Body of pancreas (tissue), 4 donors: ENCODE measurements around the gene CREBRF. TPM values are rescaled to one million over a fixed set of nuclear protein-coding genes. Genes with fewer than 3 reads are reported as not detected.

Experiments used
- ATAC-seq: fragments of 150-250 bp; one replicate; pipeline ENCODE4 v1.9.1; 2016
- DNase-seq, 4 donors: peaks; one replicate each; pipeline ENCODE4 v3.0.0-alpha.2; 2019
- H3K27ac ChIP-seq, 4 donors: fragments of 200-600 bp; sonication (generic); 1 replicate in 3 of 4; 2 replicates in 1 of 4; pipeline versions ENCODE4 v1.5.1 to v1.6.1; 2016 to 2019; ENCODE audit warnings: mild to moderate bottlenecking in 1 of 4, mixed read lengths in 1 of 4, moderate library complexity in 1 of 4
- H3K27me3 ChIP-seq, 2 donors: fragments of 200-600 bp; sonication (generic); one replicate each; pipeline ENCODE4 v1.6.0; 2016; ENCODE audit warnings: mild to moderate bottlenecking in 1 of 2
- H3K36me3 ChIP-seq, 2 donors: fragments of 200-600 bp; sonication (generic); replicated peaks in 1 of 2; 2 replicates each; pipeline ENCODE4 v1.5.1; 2016; ENCODE audit warnings: low read depth in 2 of 2; ENCODE audit not compliant: insufficient read depth in 1 of 2
- H3K4me1 ChIP-seq: fragments of 200-600 bp; sonication (generic); one replicate; pipeline ENCODE4 v1.6.0; 2016
- H3K4me3 ChIP-seq, 2 donors: fragments of 200-600 bp; sonication (generic); 1 replicate in 1 of 2; 2 replicates in 1 of 2; pipeline ENCODE4 v1.5.1; 2016 to 2019
- H3K9me3 ChIP-seq, 3 donors: fragments of 200-600 bp; sonication (generic); 1 replicate in 2 of 3; 2 replicates in 1 of 3; pipeline ENCODE4 v1.5.1; 2016
- CTCF ChIP-seq, 7 experiments: fragments of 450-650 bp in 4 of 7; fragments of 200-600 bp in 3 of 7; sonication (generic) in 3 of 7; IDR thresholded peaks; one replicate each; pipeline ENCODE4 v1.5.1; 2016 to 2019; ENCODE audit warnings: antibody characterized with exemption in 7 of 7
- POLR2A ChIP-seq, 3 donors: fragments of 450-650 bp; IDR thresholded peaks; one replicate each; pipeline ENCODE4 v1.6.1; 2016; ENCODE audit warnings: antibody characterized with exemption in 3 of 3, mild to moderate bottlenecking in 2 of 3
- WGBS, 2 donors: methylation state at CpG; one replicate each; pipeline ENCODE4 v1.1.5; 2017; 5-methylcytosine and 5-hydroxymethylcytosine counted together
- intact Hi-C: fragments of 100-400 bp; cut with DNase I; formaldehyde crosslinking; loops from one replicate; pipeline ENCODE4 v1.15.1; 2023
- total RNA-seq, 2 donors: library from RNA; depleted of rRNA; stranded (reverse); fragments of >200 nt; gene quantifications; one replicate each; pipeline ENCODE4 v1.1.0, GENCODE V29; 2016

Gene CREBRF
- total RNA-seq, 2 donors from 2014 or later: 19.7 to 37.2 TPM

- intact Hi-C loops: loop anchor here (10.0 kb wide), 1 partner anchor 156 kb away; the partner anchor contains the start of gene ATP6V0E1
- no peaks in the 10 kb centered on the region for H3K27me3 ChIP-seq
- H3K4me1 ChIP-seq: peaks cover 17% of the 10 kb centered on the region
- H3K36me3 ChIP-seq: peaks cover 0 to 3% of the 10 kb centered on the region in 2 donors
- no peak for ATAC-seq
- no peaks in the 10 kb centered on the region for H3K9me3 ChIP-seq
- WGBS, 2 donors: 70 to 87% methylated on average over 4 of the region's 4 CpGs
- no peak overlapping the region for H3K27ac ChIP-seq
- TF ChIP-seq CTCF (IDR thresholded peaks at IDR 0.05): no peak
- TF ChIP-seq POLR2A (IDR thresholded peaks at IDR 0.05): no peak
- no peak for DNase-seq
- H3K4me3 ChIP-seq: no peak overlapping the region
These were observed 84.6 kb downstream of the CREBRF start for GRCh38 chr5:173140769-173141168.

GRCh38 chr5:173143567-173143966 is 87.4 kb downstream of the CREBRF start:
- peaks cover 0 to 5% of the 10 kb centered on the region in 2 donors for H3K36me3 ChIP-seq
- no peaks in the 10 kb centered on the region for H3K27me3 ChIP-seq
- no peak overlapping the region for H3K4me3 ChIP-seq
- ATAC-seq (no peak), DNase-seq (no peak)
- peaks cover 17% of the 10 kb centered on the region for H3K4me1 ChIP-seq
- intact Hi-C loops: loop anchor here (10.0 kb wide), 1 partner anchor 159 kb away; the partner anchor contains the start of gene ATP6V0E1
- H3K9me3 ChIP-seq: no peaks in the 10 kb centered on the region
- no peak for TF ChIP-seq POLR2A (IDR thresholded peaks at IDR 0.05)
- TF ChIP-seq CTCF (IDR thresholded peaks at IDR 0.05): no peak
- WGBS, 2 donors: 84 to 87% methylated on average over 8 of the region's 8 CpGs
- H3K27ac ChIP-seq: no peak overlapping the region

- intact Hi-C loops: loop anchor here (10.0 kb wide), 1 partner anchor 160 kb away; the partner anchor contains the start of gene ATP6V0E1
- ATAC-seq (peak; percentile 98), DNase-seq (peak; percentile 100)
- no peaks in the 10 kb centered on the region for H3K9me3 ChIP-seq
- peak within 1 kb of the TSS; percentile 63 to 99 for H3K4me3 ChIP-seq
- H3K4me1 ChIP-seq: peaks cover 17% of the 10 kb centered on the region
- H3K27ac ChIP-seq: peak within 1 kb of the TSS; percentile 95 to 99 (median 98)
- WGBS, 2 donors: 0 to 1% methylated on average over 22 to 48 of the region's 48 CpGs
- H3K36me3 ChIP-seq: peaks cover 0 to 7% of the 10 kb centered on the region in 2 donors
- peak; percentile 67 to 94 (median 93) for TF ChIP-seq POLR2A (IDR thresholded peaks at IDR 0.05)
- peak; percentile 76 to 98 (median 97) for TF ChIP-seq CTCF (IDR thresholded peaks at IDR 0.05)
- H3K27me3 ChIP-seq: no peaks in the 10 kb centered on the region
These were observed 88.3 kb downstream of the CREBRF start, which contains the start of gene BNIP1 for GRCh38 chr5:173144200-173145176. Gene BNIP1, plus strand, starts transcription at chr5:173144531. Its CDS starts 15 bp downstream, at chr5:173144546.

- no peak for TF ChIP-seq POLR2A (IDR thresholded peaks at IDR 0.05)
- TF ChIP-seq CTCF (IDR thresholded peaks at IDR 0.05): no peak
- Histone ChIP-seq H3K27ac (no peak overlapping the region), H3K4me3 (no peak overlapping the region), H3K27me3 (no peaks in the 10 kb centered on the region), H3K9me3 (no peaks in the 10 kb centered on the region), H3K36me3 (peaks cover 0 to 8% of the 10 kb centered on the region in 2 donors), H3K4me1 (peaks cover 7% of the 10 kb centered on the region)
- DNase-seq: no peak
- 60 to 71% methylated on average over 2 of the region's 2 CpGs for WGBS, 2 donors
- ATAC-seq: no peak
- intact Hi-C loops: loop anchor here (10.0 kb wide), 1 partner anchor 164 kb away; the partner anchor contains the start of gene ATP6V0E1
These were observed 92.2 kb downstream of the CREBRF start for GRCh38 chr5:173148354-173148753.
